ENCODE results near the gene E4F1.
A peak's percentile ranks its signal among the peaks of the same experiment; 100 is the strongest.
"Not testable (repeated sequence)": the region's sequence is repeated elsewhere in the genome, so short reads cannot be mapped to it uniquely, and the experiment has no call there.

E4F1 gene

DNA sequence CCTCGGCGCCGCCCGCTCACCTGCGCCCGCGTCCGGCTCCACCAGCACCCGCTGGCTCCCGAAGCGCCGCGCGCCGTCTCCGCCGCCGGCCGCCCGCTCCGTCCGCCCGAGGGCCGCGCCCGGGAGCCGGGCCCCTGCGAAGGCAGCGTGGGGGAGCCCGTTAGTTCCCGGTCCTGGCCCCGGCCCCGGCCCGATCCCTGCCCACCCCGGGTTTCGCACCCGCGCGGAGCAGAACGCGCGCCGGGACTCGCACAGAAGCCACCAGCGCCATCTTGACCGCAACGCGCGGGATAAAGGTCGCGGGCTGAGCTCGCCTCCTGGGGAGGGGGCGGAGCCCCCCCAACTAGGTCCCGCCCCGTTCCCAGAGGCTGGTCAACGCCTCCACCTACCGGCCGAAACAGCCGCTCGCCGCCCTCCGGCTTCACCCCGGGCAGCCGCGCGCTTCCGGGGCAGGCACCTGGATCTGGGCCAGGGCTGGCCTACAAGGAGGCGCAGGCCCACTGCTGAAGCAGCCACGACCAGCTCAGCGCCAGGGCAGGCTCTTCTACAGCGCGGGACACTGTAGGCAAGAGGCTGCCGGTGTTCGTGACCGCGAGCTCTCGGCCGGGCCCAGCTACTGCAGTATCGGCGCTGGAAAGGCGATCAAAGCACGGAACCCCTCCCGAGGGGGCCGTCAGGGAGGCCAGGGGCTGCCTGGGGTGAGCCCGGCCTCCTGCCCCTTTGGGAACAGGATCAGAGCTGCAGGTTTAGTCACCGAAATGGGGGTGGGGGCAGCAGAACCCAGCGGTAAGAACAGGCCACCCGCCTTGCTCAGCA is 28.1 kb downstream of the E4F1 start, which contains the start of gene ECI1:
Gene ECI1, minus strand, starts transcription at position 292 of the 816 bp plus-strand sequence. Its CDS starts 21 bp downstream, at position 271.
- H3K4me1 ChIP-seq (ENCODE audit: control insufficient read depth, insufficient read depth, low read length), result peaks cover 10% of the 10 kb centered on the region
- peak within 1 kb of the TSS; percentile 78 for H3K4me3 ChIP-seq (ENCODE audit: low read length)
- H3K36me3 ChIP-seq (ENCODE audit: control insufficient read depth, insufficient read depth, low read length), result peaks cover 15% of the 10 kb centered on the region
- no peaks in the 10 kb centered on the region for H3K27me3 ChIP-seq (ENCODE audit: control insufficient read depth, insufficient read depth, low read length)
- H3K27ac ChIP-seq (ENCODE audit: low read depth, low read length), result peak within 1 kb of the TSS; percentile 88
- peak within 1 kb of the TSS; percentile 73 for H3K9ac ChIP-seq (ENCODE audit: low read length)

DNA sequence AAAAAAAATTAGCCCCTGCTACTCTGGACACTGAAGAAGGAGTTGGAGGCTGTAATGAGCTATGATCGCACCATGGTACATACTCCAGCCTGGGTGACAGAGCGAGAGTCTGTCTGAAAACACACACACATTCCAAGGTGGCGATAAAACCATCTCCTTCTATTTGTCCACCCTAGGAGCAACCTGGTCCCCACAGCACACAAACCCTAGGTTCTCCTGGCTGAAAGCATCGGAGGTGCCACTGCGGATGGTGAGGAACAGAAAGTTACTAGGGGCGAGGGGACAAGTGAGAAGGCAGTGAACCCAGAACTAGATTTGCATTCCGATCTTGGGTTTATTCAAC is 29.4 kb downstream of the E4F1 start:
- Histone ChIP-seq H3K4me3 (ENCODE audit: low read length) (no peak overlapping the region), H3K27ac (ENCODE audit: low read depth, low read length) (no peak overlapping the region), H3K4me1 (ENCODE audit: control insufficient read depth, insufficient read depth, low read length) (peaks cover 10% of the 10 kb centered on the region), H3K36me3 (ENCODE audit: control insufficient read depth, insufficient read depth, low read length) (peaks cover 21% of the 10 kb centered on the region), H3K9ac (ENCODE audit: low read length) (no peak overlapping the region), H3K27me3 (ENCODE audit: control insufficient read depth, insufficient read depth, low read length) (no peaks in the 10 kb centered on the region)

DNA sequence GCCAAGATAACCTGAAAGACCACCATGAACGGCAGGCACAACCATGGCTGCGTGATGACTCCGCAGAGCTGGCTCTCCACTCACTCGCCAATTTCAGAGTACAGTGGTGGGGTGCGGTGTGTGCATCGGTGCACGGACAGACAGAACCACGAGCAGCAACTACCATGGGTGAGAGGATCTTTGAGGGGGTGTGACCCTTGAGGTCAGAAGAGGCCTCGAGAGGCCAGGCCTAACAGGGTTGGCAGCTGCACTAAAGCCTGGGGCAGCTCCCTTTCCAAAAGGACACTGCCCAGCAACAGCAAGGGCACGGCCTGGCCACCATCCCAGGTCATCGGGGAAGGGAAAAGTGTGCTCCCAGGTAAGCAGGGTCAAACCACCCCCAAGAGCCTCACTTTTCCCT is 29.9 kb downstream of the E4F1 start:
- no peak overlapping the region for H3K27ac ChIP-seq (ENCODE audit: low read depth, low read length)
- H3K4me1 ChIP-seq (ENCODE audit: control insufficient read depth, insufficient read depth, low read length), result peaks cover 10% of the 10 kb centered on the region
- H3K9ac ChIP-seq (ENCODE audit: low read length), result no peak overlapping the region
- no peak overlapping the region for H3K4me3 ChIP-seq (ENCODE audit: low read length)
- peaks cover 23% of the 10 kb centered on the region for H3K36me3 ChIP-seq (ENCODE audit: control insufficient read depth, insufficient read depth, low read length)
- no peaks in the 10 kb centered on the region for H3K27me3 ChIP-seq (ENCODE audit: control insufficient read depth, insufficient read depth, low read length)

DNA sequence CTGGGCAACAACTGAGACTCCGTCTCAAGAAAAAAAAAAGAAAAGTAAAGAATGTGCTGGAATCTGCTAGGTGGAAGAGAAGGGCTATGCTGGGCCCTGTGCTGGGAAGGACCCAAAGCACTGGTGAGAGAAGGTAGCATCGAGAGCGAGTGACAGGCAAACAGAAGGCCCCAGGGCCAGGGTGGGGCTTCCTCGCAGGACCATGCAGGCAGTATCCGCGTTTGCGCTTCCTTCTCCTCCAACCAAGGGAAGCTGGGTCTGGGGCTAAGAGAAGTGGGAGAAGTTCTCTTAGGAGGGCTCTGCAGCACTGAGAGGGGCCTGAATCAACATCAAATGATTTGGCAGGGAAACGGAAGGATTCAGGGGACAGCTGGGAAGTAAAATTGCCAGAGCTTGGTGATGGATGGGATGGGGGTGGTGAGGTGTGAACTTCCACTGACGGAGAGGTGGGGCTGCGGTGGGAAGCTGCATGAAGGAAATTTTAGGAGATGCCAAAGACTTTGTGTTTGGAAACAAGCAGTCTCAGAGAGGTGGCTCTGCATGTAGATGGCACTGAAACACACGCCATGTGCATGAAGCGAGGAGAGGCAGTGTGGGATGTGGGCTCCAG is 33.2 kb downstream of the E4F1 start:
- H3K27ac ChIP-seq (ENCODE audit: low read depth, low read length), result no peak overlapping the region
- peaks cover 6% of the 10 kb centered on the region for H3K4me1 ChIP-seq (ENCODE audit: control insufficient read depth, insufficient read depth, low read length)
- H3K36me3 ChIP-seq (ENCODE audit: control insufficient read depth, insufficient read depth, low read length), result peaks cover 29% of the 10 kb centered on the region
- no peak overlapping the region for H3K9ac ChIP-seq (ENCODE audit: low read length)
- no peak overlapping the region for H3K4me3 ChIP-seq (ENCODE audit: low read length)
- H3K27me3 ChIP-seq (ENCODE audit: control insufficient read depth, insufficient read depth, low read length), result no peaks in the 10 kb centered on the region

DNA sequence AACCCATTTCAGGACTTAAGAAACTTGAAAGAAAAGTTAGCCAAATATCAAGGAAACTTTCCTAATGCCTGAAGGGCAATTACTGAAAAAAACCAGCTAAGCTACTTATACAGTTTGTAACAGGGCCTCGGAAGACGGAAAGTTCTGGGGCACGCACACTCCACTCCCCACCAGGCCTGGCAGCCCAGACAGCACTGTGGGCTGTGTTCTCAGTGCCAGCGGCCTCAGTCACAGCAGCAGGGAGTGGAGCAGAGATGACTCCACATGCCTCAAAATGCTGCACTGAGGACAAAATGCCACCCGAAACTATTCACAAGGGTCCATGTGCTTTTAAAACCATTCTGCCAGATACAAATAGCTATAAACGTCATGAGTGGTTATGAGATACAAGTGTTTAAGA is 34.3 kb downstream of the E4F1 start:
- no peak overlapping the region for H3K4me3 ChIP-seq (ENCODE audit: low read length)
- peaks cover 32% of the 10 kb centered on the region for H3K36me3 ChIP-seq (ENCODE audit: control insufficient read depth, insufficient read depth, low read length)
- no peaks in the 10 kb centered on the region for H3K27me3 ChIP-seq (ENCODE audit: control insufficient read depth, insufficient read depth, low read length)
- no peak overlapping the region for H3K9ac ChIP-seq (ENCODE audit: low read length)
- H3K27ac ChIP-seq (ENCODE audit: low read depth, low read length), result no peak overlapping the region
- no peaks in the 10 kb centered on the region for H3K4me1 ChIP-seq (ENCODE audit: control insufficient read depth, insufficient read depth, low read length)

DNA sequence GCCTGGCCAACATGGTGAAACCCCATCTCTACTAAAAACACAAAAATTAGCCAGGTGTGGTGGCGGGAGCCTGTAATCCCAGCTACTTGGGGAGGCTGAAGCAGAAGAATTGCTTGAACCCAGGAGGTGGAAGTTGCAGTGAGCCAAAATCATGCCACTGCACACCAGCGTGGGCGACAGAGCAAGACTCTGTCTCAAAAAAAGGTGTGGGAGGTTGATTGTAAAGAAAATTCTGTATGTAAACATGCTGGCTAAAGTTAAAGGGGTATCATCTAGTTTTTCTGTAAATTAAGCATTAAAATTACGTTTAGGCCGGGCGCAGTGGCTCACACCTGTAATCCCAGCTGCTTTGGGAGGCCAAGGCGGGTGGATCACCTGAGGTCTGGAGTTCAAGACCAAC is 35.1 kb downstream of the E4F1 start:
- H3K4me1 ChIP-seq (ENCODE audit: control insufficient read depth, insufficient read depth, low read length); H3K27me3 ChIP-seq (ENCODE audit: control insufficient read depth, insufficient read depth, low read length); H3K4me3 ChIP-seq (ENCODE audit: low read length); H3K9ac ChIP-seq (ENCODE audit: low read length); H3K27ac ChIP-seq (ENCODE audit: low read depth, low read length): not testable (repeated sequence)
- peaks cover 36% of the 10 kb centered on the region for H3K36me3 ChIP-seq (ENCODE audit: control insufficient read depth, insufficient read depth, low read length)

DNA sequence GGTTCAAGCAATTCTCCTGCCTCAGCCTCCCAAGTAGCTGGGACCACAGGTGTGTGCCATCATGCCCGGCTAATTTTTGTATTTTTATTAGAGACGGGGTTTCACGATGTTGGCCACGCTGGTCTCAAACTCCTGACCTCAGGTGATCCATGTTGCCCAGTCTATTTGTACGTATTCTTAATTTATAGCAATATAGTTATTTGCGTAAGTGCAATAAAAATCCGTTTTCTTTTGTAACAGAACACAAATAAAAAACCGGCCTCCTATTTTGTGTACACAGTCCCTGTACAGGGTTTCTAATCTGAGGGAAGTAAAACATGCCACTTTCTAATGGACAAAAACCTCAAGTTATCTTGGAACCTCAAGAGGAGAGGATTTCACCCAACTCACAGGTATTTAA is 36.9 kb downstream of the E4F1 start:
- Histone ChIP-seq H3K4me3 (ENCODE audit: low read length) (no peak overlapping the region), H3K4me1 (ENCODE audit: control insufficient read depth, insufficient read depth, low read length) (no peaks in the 10 kb centered on the region), H3K36me3 (ENCODE audit: control insufficient read depth, insufficient read depth, low read length) (peaks cover 34% of the 10 kb centered on the region), H3K27me3 (ENCODE audit: control insufficient read depth, insufficient read depth, low read length) (no peaks in the 10 kb centered on the region), H3K27ac (ENCODE audit: low read depth, low read length) (no peak overlapping the region), H3K9ac (ENCODE audit: low read length) (no peak overlapping the region)

DNA sequence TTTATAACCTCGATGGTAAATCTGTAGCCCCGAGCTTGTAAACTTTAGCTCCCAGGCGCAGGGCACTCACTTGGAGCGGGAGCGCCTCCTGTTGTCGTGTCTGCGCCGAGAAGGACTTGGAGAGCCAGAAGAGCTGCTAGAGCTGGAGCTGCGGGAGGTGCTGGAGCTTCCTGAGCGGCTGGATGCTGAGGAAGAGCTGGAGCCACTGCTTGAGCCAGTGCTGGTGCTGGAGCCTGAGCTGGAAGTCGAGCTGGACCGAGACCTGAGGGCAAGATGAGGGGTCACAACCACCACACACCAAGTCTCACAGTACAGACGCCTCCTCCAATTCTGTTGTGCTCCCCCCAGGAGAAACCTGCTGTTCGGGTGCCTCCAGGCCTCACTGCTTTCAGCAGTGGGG is 39.6 kb downstream of the E4F1 start:
- not testable (repeated sequence) for H3K4me1 ChIP-seq (ENCODE audit: control insufficient read depth, insufficient read depth, low read length); H3K9ac ChIP-seq (ENCODE audit: low read length); H3K4me3 ChIP-seq (ENCODE audit: low read length); H3K27ac ChIP-seq (ENCODE audit: low read depth, low read length); H3K27me3 ChIP-seq (ENCODE audit: control insufficient read depth, insufficient read depth, low read length)
- peaks cover 18% of the 10 kb centered on the region for H3K36me3 ChIP-seq (ENCODE audit: control insufficient read depth, insufficient read depth, low read length)

DNA sequence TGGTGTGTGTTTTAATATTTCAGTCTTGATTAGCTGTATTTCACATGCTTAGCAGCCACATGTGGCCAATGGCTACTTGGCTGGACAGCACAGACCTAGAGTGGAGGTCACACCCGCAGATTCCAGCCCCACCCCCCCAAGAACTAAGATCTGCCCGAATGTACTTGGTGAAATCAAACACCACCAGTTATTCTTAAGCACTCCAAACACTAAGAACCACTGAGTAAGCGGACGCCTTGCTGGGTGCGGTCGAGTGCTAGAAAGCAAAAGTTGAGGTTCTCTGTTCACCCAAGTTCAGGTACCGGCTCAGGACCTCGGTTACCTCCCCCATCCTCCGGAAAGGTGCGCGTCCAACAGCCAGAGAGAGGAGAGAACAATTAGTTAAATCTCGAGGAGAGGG is 43.5 kb downstream of the E4F1 start:
- Histone ChIP-seq H3K4me1 (ENCODE audit: control insufficient read depth, insufficient read depth, low read length) (peaks cover 14% of the 10 kb centered on the region), H3K36me3 (ENCODE audit: control insufficient read depth, insufficient read depth, low read length) (peaks cover 13% of the 10 kb centered on the region), H3K4me3 (ENCODE audit: low read length) (peak overlapping the region; percentile 96), H3K9ac (ENCODE audit: low read length) (peak overlapping the region; percentile 64)
- not testable (repeated sequence) for H3K27ac ChIP-seq (ENCODE audit: low read depth, low read length); H3K27me3 ChIP-seq (ENCODE audit: control insufficient read depth, insufficient read depth, low read length)

DNA sequence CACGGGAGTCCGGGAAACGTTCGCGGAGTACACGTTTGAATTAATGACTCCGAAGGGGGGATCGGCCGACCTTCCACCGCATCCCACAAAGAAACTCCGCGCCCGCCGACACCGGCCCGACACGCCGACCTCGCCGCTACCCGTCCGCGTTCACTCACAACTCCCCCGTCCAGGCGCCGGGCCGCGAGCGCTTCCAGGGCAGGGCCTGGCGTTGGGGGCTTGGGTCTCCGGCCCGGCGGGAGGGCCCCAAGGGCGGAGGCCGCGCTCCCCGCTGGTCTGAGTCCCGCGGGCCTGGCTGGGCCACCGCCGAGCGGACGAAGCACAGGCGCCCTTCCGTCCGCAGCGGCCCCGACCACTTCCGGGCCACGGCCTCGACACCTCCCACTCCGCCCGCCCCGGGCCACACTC is 44.1 kb downstream of the E4F1 start:
- not testable (repeated sequence) for H3K27me3 ChIP-seq (ENCODE audit: control insufficient read depth, insufficient read depth, low read length); H3K36me3 ChIP-seq (ENCODE audit: control insufficient read depth, insufficient read depth, low read length)
- H3K4me3 ChIP-seq (ENCODE audit: low read length), result peak overlapping the region; percentile 96
- peaks cover 14% of the 10 kb centered on the region for H3K4me1 ChIP-seq (ENCODE audit: control insufficient read depth, insufficient read depth, low read length)
- peak overlapping the region; percentile 64 for H3K9ac ChIP-seq (ENCODE audit: low read length)
- H3K27ac ChIP-seq (ENCODE audit: low read depth, low read length), result peak overlapping the region; percentile 100

DNA sequence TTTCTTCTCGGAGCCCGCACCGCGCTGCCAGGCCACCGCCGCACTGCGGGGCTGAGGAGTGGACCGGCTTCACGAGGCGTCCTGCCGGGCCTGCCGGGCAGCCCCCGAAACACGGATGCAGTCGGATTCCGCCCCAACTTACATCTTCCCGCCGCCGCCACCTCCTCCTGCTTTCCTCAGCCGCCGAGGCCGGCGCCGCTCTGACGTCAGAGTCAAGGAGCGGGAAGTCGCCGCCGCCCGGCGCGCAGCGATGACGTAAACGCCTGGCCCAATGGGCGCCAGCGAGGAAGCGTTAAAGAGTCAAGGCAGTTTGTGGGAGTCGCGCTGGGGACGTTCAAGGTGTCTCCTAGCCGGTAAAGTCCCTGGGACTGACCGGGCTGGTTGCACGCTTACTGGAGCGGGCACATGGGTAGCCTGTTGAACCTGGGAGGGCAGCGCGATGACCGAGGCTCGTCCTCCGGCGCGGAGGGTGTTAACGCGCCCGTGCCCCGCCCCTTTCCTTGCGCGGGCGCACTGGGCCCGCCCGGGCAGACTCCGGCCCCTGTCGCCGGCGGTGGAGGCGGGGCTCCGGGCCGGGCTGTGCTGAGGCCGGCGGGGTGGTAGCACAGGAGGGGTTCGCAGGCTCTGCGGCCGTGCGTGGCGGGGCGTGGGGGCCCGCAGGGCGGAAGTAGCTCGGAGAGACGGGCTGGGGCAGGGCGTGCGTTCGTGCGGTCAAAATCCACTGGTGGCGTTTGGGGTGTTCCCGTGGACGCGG is 44.7 kb downstream of the E4F1 start, which contains the start of gene RNPS1:
Gene RNPS1, minus strand, starts transcription at position 214 of the 754 bp plus-strand sequence. CDS start 3,483 bp downstream, outside the sequence.
- Histone ChIP-seq H3K4me1 (ENCODE audit: control insufficient read depth, insufficient read depth, low read length) (peaks cover 14% of the 10 kb centered on the region), H3K27ac (ENCODE audit: low read depth, low read length) (peak within 1 kb of the TSS; percentile 100), H3K9ac (ENCODE audit: low read length) (peak within 1 kb of the TSS; percentile 82), H3K4me3 (ENCODE audit: low read length) (peak within 1 kb of the TSS; percentile 96), H3K27me3 (ENCODE audit: control insufficient read depth, insufficient read depth, low read length) (no peaks in the 10 kb centered on the region), H3K36me3 (ENCODE audit: control insufficient read depth, insufficient read depth, low read length) (peaks cover 7% of the 10 kb centered on the region)

DNA sequence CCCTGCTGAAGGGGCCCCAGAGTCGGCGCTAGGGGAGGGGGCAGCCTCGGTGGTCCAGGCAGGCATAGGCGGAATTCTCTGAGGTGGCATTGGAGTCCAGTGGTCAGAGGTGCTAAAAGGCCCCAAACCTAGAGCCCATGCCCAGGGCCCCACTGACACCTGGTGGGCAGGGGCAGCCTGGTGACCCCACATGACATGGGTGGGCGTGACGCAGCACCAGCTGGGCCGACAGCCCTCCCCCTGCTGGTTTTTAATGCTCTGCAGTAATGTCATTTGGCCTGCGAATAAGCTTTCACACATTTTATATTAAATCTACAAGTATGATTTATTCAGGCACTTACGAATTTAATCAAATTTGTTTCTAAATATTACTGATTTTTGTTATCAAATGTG is 46.7 kb downstream of the E4F1 start:
- H3K9ac ChIP-seq (ENCODE audit: low read length), result no peak overlapping the region
- H3K4me1 ChIP-seq (ENCODE audit: control insufficient read depth, insufficient read depth, low read length), result peaks cover 14% of the 10 kb centered on the region
- H3K27me3 ChIP-seq (ENCODE audit: control insufficient read depth, insufficient read depth, low read length), result no peaks in the 10 kb centered on the region
- H3K27ac ChIP-seq (ENCODE audit: low read depth, low read length), result no peak overlapping the region
- H3K4me3 ChIP-seq (ENCODE audit: low read length), result no peak overlapping the region
- H3K36me3 ChIP-seq (ENCODE audit: control insufficient read depth, insufficient read depth, low read length), result no peaks in the 10 kb centered on the region

Measured in rectal smooth muscle tissue (tissue), 1 donor.